Cardiac fibroblast (primary cell): Measurements from ENCODE around the gene FARS2.
A peak's percentile ranks its signal among the peaks of the same experiment; 100 is the strongest.

Experiments
- DNase-seq, 2 donors: peaks; one replicate each; pipeline versions ENCODE4 v3.0.0 to v3.0.0-alpha.2; 2010; ENCODE audit warnings: low read depth in 2 of 2
- H3K4me3 ChIP-seq, 2 donors: replicated peaks in 1 of 2; 1 replicate in 1 of 2; 2 replicates in 1 of 2; pipeline ENCODE4 v1.5.1; 2011; ENCODE audit warnings: low read depth in 2 of 2, low read length in 2 of 2, mild to moderate bottlenecking in 2 of 2, moderate library complexity in 1 of 2
- TF ChIP-seq, protein P1 (sequence below): IDR thresholded peaks from one replicate; pipeline ENCODE4 v1.5.1; 2011; ENCODE audit warnings: low read depth, mild to moderate bottlenecking, low read length, inconsistent platforms

The FARS2 gene

DNA sequence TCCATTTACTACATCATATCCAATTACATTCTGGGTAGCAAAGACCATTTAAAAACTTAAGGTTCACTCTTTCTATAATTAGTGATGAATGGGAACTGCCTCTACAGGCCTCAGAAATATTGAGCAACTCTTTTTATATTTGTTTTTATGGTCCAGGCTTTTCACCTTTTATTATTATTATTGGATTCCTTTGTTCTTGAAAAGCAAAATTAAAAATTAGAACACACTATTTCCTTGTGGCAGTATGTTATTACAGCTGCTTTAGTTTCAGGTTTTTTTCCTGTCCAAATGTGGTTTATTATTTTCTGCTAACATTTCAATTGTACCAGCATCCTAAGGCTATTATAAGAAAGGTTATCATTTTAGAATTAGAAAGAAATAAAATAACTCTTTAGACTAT, 150.1 kb downstream of the FARS2 start:
- no peak overlapping the region for H3K4me3 ChIP-seq
- DNase-seq, result no peak
- TF ChIP-seq, protein P1, sequence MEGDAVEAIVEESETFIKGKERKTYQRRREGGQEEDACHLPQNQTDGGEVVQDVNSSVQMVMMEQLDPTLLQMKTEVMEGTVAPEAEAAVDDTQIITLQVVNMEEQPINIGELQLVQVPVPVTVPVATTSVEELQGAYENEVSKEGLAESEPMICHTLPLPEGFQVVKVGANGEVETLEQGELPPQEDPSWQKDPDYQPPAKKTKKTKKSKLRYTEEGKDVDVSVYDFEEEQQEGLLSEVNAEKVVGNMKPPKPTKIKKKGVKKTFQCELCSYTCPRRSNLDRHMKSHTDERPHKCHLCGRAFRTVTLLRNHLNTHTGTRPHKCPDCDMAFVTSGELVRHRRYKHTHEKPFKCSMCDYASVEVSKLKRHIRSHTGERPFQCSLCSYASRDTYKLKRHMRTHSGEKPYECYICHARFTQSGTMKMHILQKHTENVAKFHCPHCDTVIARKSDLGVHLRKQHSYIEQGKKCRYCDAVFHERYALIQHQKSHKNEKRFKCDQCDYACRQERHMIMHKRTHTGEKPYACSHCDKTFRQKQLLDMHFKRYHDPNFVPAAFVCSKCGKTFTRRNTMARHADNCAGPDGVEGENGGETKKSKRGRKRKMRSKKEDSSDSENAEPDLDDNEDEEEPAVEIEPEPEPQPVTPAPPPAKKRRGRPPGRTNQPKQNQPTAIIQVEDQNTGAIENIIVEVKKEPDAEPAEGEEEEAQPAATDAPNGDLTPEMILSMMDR, result no peak

DNA sequence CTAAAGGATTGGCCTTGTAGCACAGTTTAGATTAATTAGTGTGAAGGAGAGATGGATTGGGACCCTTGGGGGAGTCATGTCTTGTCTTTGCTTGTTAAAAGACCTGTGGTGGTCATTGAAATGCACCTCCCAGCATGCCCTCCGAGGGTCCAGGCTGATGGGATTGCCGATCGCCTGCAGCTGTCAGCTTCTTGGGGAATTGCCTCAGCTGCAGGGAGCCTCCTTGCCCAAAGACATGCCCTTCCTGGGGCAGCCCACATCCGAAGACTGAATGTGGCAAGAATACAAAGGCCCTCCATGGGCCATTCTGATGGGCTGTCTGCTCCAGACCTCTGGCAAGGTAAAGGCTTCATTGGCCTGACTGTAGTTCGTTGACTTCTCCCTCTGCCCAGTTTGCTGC, 150.7 kb downstream of the FARS2 start:
- DNase-seq, result no peak
- TF ChIP-seq, protein P1, result no peak
- no peak overlapping the region for H3K4me3 ChIP-seq

DNA sequence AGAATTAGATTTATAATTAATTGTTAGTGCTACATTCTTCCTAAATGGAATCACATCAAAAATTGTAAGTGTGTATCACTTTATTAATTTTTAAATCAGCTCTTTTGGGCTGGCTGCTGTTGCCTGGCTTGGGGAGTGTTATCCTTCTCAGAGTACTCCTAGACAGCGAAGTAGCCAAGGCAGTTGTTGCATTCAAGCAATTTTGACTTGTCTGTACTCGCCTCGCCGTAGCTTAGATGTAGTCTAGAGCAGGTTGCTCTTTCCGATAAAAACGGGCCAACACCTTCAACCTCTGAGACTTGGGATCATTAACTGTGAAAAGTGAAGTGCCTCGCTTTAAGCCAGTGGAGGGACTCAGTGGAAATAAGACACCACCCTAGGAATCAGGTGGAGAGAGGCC, 151.3 kb downstream of the FARS2 start:
- H3K4me3 ChIP-seq, result no peak overlapping the region
- TF ChIP-seq, protein P1, result no peak
- DNase-seq, result no peak

DNA sequence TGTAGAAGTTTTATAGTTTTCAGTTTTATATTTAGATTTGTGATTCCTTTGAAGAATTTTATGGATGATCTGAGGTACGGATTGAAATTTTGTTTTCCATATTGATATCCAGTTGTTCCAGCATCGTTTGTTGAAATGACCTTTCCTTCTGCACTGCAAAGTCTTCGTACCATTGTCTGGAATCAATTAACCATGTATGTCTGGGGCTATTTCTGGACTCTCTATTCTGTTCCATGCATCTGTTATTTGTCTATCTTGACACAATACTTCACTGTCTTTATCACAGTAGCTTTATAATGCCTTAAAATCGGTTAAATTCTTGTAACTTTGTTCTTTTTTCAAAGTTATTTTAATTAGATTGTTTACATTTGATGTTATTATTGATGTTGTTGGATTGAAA, 154.9 kb downstream of the FARS2 start:
- TF ChIP-seq, protein P1, result no peak
- no peak overlapping the region for H3K4me3 ChIP-seq
- DNase-seq, result no peak

DNA sequence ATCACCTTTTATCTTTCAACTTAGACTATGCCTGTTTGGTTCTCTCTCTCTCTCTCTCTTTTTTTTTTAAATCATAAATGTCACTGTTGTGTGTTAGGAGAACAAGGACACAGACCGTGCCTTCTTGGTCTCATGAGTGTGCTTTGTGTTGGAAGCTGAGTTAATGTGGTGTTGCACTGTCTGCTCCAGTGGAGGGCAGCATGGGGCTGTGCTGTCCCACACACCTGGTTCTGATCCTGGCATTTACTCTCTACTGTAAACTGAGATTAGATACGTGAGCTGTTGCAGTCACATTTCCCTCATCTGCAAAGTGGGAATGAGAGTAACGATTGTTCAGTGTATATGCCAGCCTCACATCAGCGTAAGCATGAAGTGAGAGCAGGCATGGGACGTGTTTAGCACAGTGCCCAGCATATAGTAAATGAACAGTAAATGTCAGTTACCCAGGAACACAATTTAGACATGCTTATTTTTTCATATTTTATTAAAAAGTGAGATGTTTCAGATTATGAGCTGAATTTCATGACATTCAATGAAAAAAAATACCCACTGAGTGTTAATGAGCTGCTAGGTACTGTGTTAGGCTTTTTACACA, 161.1 kb downstream of the FARS2 start:
- peak; percentile 57 to 60 for DNase-seq
- TF ChIP-seq, protein P1, result peak; percentile 74
- H3K4me3 ChIP-seq, result no peak overlapping the region

DNA sequence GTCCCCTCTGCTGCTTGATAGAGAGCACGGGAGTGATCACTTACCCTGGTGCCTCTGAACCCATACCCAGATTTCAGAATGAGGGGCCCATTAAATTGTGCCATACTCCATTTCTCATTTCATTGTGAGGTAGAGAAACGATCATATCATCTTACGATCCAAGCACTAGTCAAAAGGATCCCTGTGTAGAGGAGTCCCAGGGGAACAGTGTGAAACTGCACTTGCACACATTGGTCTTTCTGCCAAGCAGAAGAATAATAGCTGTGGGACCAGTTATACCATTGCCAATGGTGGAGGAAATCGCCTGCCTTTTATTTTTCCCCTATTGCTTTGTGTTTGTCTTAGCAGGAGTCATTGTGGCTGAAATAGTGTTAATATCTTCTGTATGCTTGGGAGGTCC, 161.9 kb downstream of the FARS2 start:
- no peak for DNase-seq
- H3K4me3 ChIP-seq, result no peak overlapping the region
- TF ChIP-seq, protein P1, result no peak

DNA sequence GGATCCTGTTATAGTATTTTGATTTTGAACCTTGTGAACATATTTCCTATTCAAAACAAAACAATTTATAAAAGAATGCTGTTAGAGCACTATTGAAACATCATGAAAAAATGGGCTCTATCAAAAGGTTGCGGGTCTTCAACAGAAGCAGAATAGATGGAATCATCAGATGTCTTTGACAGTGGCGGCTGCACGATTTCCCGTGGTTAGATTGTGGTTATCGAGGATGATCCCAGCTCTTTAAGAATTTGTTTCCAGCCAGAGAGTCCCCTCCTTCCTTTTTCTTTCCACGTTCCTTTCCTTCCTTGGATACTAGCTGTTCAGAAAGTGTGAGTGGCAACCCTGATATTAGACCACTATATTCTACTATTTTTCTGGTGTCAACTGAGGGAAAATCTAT, 163.4 kb downstream of the FARS2 start:
- no peak overlapping the region for H3K4me3 ChIP-seq
- TF ChIP-seq, protein P1, result no peak
- DNase-seq, result no peak
